Measurements from ENCODE around the gene THRA. TPM values are rescaled to one million over a fixed set of nuclear protein-coding genes. Genes with fewer than 3 reads are reported as not detected.

THRA gene
- total and polyA plus RNA-seq, 9 of the 15 experiments (the other 6 are each of a cell fraction or from before 2014, with no cell fraction given) = 0.34 to 23.4 (median 12.7) TPM

GRCh38 chr17:40113110-40113906 lies 50.5 kb downstream of the THRA start (continued):
- no peak for TF ChIP-seq PRMT5 (CRISPR knock-in tag; IDR thresholded peaks at IDR 0.05)
- no peak for TF ChIP-seq RERE (CRISPR knock-in tag; IDR thresholded peaks at IDR 0.05; ENCODE audit: borderline replicate concordance)
- TF ChIP-seq ZBTB26 (CRISPR knock-in tag; IDR thresholded peaks at IDR 0.05) = no peak
- TF ChIP-seq MAFK (IDR thresholded peaks at IDR 0.05; ENCODE audit: low read length) = no peak
- TF ChIP-seq HDAC8 (tag; IDR thresholded peaks at IDR 0.05) = peak; percentile 31; the same call in 1 of the 2 replicates
- 0 out of 2 replicates have a peak, but pooled peaks have one; percentile 10 for TF ChIP-seq TEAD4 (IDR thresholded peaks at IDR 0.05; ENCODE audit: low read length)
- no peak for TF ChIP-seq TEAD4 (CRISPR knock-in tag; IDR thresholded peaks at IDR 0.05; ENCODE audit: borderline replicate concordance)
- no peak for TF ChIP-seq GTF2F1 (IDR thresholded peaks at IDR 0.05; ENCODE audit: low read depth, low read length)
- no peak for TF ChIP-seq CCNT2 (IDR thresholded peaks at IDR 0.05; ENCODE audit: borderline replicate concordance, extremely low read depth, insufficient read length, low read depth, low read length)
- TF ChIP-seq ID3 (CRISPR knock-in tag; IDR thresholded peaks at IDR 0.05) = no peak
- TF ChIP-seq ID3 (tag; IDR thresholded peaks at IDR 0.05) = no peak
- no peak for TF ChIP-seq HCFC1 (IDR thresholded peaks at IDR 0.05; ENCODE audit: low read depth, low read length)
- no peak for TF ChIP-seq ZNF212 (CRISPR knock-in tag; IDR thresholded peaks at IDR 0.05)
- TF ChIP-seq COPS2 (conservative IDR thresholded peaks at IDR 0.05) = no peak
- peak; percentile 93 for TF ChIP-seq RAD51 (IDR thresholded peaks at IDR 0.05; ENCODE audit: borderline replicate concordance, low read depth)
- 0 out of 2 replicates have a peak, but pooled peaks have one; percentile 66 for TF ChIP-seq SMC3 (conservative IDR thresholded peaks at IDR 0.05; ENCODE audit: insufficient read depth, low read depth, low read length)
- TF ChIP-seq, protein P1, sequence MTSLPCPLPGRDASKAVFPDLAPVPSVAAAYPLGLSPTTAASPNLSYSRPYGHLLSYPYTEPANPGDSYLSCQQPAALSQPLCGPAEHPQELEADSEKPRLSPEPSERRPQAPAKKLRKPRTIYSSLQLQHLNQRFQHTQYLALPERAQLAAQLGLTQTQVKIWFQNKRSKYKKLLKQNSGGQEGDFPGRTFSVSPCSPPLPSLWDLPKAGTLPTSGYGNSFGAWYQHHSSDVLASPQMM (CRISPR knock-in tag; IDR thresholded peaks at IDR 0.05) = no peak
- peak; percentile 16; the same call in 1 of the 2 replicates for TF ChIP-seq NFIC (IDR thresholded peaks at IDR 0.05)
- 0 out of 4 replicates have a peak, but pooled peaks of 1 of the 2 experiments have one; percentile 62 for TF ChIP-seq RCOR1 (IDR thresholded peaks at IDR 0.05; ENCODE audit: borderline replicate concordance in 1 of 2, low read depth in 2 of 2, low read length in 2 of 2)
- TF ChIP-seq NUFIP1 (IDR thresholded peaks at IDR 0.05; ENCODE audit: partially characterized antibody) = no peak
- no peak for TF ChIP-seq MTA1 (IDR thresholded peaks at IDR 0.05; ENCODE audit: borderline replicate concordance)

Measured in K562 (cell line).